ENCODE results near the gene SCLY.

The SCLY gene

DNA sequence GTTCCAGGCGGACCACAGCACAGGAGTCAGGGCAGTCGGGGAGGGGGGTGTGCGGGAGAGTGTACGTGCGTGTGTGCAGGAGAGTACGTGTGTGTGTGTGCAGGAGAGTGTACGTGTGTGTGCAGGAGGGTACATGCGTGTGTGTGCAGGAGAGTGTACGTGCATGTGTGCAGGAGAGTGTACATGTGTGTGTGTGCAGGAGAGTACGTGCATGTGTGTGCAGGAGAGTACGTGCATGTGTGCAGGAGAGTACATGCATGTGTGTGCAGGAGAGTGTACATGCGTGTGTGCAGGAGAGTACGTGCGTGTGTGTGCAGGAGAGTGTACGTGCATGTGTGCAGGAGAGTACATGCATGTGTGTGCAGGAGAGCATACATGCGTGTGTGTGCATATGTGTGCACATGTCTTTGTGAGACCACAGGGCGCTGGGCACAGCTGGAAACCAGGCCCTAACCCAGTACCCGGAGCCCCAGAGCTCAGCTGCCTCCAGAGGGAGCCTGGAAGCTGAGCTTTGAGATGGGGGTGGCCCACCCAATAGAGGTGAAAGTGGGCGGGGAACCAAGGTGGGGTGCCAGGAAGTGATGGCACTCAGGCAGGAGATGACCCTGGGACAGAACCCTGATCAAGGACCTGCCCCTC lies 63.8 kb downstream of the SCLY start:
- Histone ChIP-seq H3K4me2 (ENCODE audit: low read length) (no peak overlapping the region), H3K9ac (no peak overlapping the region), H3K79me2 (no peaks in the 10 kb centered on the region), H3K9me3 (ENCODE audit: control insufficient read depth, low read length) (no peaks in the 10 kb centered on the region), H2AFZ (no peak overlapping the region), H3K27me3 (ENCODE audit: control insufficient read depth, insufficient read depth, low read length) (no peaks in the 10 kb centered on the region), H3K27ac (no peak overlapping the region), H3K4me1 (no peaks in the 10 kb centered on the region), H3K36me3 (ENCODE audit: control insufficient read depth, insufficient read depth, low read length) (no peaks in the 10 kb centered on the region), H3K4me3 (ENCODE audit: low read depth, low read length) (no peak overlapping the region)
- TF ChIP-seq, protein P1, sequence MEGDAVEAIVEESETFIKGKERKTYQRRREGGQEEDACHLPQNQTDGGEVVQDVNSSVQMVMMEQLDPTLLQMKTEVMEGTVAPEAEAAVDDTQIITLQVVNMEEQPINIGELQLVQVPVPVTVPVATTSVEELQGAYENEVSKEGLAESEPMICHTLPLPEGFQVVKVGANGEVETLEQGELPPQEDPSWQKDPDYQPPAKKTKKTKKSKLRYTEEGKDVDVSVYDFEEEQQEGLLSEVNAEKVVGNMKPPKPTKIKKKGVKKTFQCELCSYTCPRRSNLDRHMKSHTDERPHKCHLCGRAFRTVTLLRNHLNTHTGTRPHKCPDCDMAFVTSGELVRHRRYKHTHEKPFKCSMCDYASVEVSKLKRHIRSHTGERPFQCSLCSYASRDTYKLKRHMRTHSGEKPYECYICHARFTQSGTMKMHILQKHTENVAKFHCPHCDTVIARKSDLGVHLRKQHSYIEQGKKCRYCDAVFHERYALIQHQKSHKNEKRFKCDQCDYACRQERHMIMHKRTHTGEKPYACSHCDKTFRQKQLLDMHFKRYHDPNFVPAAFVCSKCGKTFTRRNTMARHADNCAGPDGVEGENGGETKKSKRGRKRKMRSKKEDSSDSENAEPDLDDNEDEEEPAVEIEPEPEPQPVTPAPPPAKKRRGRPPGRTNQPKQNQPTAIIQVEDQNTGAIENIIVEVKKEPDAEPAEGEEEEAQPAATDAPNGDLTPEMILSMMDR (IDR thresholded peaks at IDR 0.05): no peak

DNA sequence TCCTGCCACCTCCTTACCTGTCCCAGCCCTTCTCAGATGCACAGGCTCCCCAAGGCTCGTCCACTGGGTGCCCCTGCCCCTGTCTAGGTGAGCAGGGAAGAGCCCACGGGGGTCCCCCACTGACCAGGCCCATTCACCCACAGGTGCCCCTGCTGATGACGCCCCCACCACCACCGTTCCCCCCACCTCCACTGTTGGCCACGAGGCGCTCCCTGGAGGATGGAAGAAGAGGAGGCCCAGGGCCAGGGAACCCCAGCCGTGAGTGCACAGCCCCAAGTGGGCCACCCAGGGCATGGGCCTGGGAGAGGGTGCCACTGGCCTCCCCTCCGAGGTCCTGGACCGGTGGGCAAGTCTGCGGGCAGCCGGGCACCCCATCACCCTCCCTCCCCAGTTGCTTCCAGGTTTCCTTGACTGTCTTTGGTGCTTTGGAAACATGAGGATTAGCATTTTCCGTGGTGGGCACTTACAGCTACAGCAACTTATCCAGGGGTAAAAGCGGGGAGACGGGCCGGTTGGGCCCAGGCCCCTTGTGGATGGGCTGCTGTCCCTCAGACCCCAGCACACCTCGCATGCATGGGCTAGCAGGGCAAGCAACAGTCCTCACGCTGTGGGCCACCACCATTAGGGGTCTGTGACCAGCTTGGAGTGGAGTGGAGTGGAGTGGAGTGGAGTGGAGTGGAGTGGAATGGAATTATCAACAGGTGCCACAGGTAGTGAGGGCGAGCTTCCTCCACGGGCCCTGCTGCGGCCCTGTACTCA lies 64.5 kb downstream of the SCLY start:
- no peak overlapping the region for H2AFZ ChIP-seq
- no peaks in the 10 kb centered on the region for H3K36me3 ChIP-seq (ENCODE audit: control insufficient read depth, insufficient read depth, low read length)
- TF ChIP-seq, protein P1 (IDR thresholded peaks at IDR 0.05): no peak
- H3K27me3 ChIP-seq (ENCODE audit: control insufficient read depth, insufficient read depth, low read length): no peaks in the 10 kb centered on the region
- H3K79me2 ChIP-seq: no peaks in the 10 kb centered on the region
- no peak overlapping the region for H3K4me2 ChIP-seq (ENCODE audit: low read length)
- H3K4me1 ChIP-seq: no peaks in the 10 kb centered on the region
- H3K9ac ChIP-seq: no peak overlapping the region
- H3K4me3 ChIP-seq (ENCODE audit: low read depth, low read length): no peak overlapping the region
- H3K27ac ChIP-seq: no peak overlapping the region
- no peaks in the 10 kb centered on the region for H3K9me3 ChIP-seq (ENCODE audit: control insufficient read depth, low read length)

DNA sequence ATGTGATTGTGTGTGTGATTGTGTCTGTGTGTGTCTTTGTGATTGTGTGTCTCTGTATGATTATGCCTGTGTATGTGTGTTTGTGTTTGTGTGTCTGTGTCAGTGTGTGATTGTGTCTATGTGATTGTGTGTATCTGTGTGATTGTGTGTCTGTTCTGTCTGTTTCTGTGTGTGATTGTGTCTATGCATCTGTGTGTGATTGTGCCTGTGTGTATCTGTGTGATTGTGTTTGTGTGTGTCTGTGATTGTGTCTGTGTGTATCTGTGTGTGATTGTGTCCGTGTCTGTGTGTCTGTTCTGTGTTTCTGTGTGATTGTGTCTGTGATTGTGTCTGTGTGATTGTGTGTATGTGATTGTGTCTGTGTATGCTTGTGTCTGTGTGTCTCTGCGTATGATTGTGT lies 65.5 kb downstream of the SCLY start:
- no peak overlapping the region for H3K4me2 ChIP-seq (ENCODE audit: low read length)
- H3K27ac ChIP-seq: no peak overlapping the region
- H3K36me3 ChIP-seq (ENCODE audit: control insufficient read depth, insufficient read depth, low read length): no peaks in the 10 kb centered on the region
- H3K4me1 ChIP-seq: no peaks in the 10 kb centered on the region
- TF ChIP-seq, protein P1 (IDR thresholded peaks at IDR 0.05): no peak
- H3K9ac ChIP-seq: no peak overlapping the region
- H3K79me2 ChIP-seq: no peaks in the 10 kb centered on the region
- H3K27me3 ChIP-seq (ENCODE audit: control insufficient read depth, insufficient read depth, low read length): no peaks in the 10 kb centered on the region
- H3K4me3 ChIP-seq (ENCODE audit: low read depth, low read length): no peak overlapping the region
- no peaks in the 10 kb centered on the region for H3K9me3 ChIP-seq (ENCODE audit: control insufficient read depth, low read length)
- no peak overlapping the region for H2AFZ ChIP-seq

DNA sequence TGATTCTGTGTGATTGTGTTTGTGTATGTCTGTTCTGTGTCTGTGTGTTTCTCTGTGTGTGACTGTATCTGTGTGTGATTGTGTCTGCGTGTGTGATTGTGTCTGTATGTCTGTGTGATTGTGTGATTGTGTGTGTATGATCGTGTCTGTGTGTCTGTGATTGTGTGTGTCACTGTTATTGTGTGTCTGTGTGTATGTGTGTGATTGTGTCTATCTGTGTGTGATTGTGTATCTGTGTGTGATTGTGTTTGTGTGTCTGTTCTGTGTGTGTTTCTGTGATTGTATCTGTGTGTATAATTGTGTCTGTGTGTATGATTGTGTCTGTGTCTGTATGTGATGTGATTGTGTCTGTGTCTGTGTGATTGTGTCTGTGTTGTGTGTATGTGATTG lies 66.0 kb downstream of the SCLY start:
- H3K79me2 ChIP-seq: no peaks in the 10 kb centered on the region
- no peaks in the 10 kb centered on the region for H3K4me1 ChIP-seq
- H3K9ac ChIP-seq: no peak overlapping the region
- no peaks in the 10 kb centered on the region for H3K27me3 ChIP-seq (ENCODE audit: control insufficient read depth, insufficient read depth, low read length)
- H3K9me3 ChIP-seq (ENCODE audit: control insufficient read depth, low read length): no peaks in the 10 kb centered on the region
- H2AFZ ChIP-seq: peak overlapping the region; percentile 69
- H3K27ac ChIP-seq: no peak overlapping the region
- H3K4me3 ChIP-seq (ENCODE audit: low read depth, low read length): no peak overlapping the region
- no peaks in the 10 kb centered on the region for H3K36me3 ChIP-seq (ENCODE audit: control insufficient read depth, insufficient read depth, low read length)
- H3K4me2 ChIP-seq (ENCODE audit: low read length): no peak overlapping the region
- TF ChIP-seq, protein P1 (IDR thresholded peaks at IDR 0.05): no peak
